ENCODE measurements around the gene RECK. TPM values are rescaled to one million over a fixed set of nuclear protein-coding genes. Genes with fewer than 3 reads are reported as not detected.

The RECK gene
- total RNA-seq, 1 experiment from 2014 or later = 10.3 TPM

DNA sequence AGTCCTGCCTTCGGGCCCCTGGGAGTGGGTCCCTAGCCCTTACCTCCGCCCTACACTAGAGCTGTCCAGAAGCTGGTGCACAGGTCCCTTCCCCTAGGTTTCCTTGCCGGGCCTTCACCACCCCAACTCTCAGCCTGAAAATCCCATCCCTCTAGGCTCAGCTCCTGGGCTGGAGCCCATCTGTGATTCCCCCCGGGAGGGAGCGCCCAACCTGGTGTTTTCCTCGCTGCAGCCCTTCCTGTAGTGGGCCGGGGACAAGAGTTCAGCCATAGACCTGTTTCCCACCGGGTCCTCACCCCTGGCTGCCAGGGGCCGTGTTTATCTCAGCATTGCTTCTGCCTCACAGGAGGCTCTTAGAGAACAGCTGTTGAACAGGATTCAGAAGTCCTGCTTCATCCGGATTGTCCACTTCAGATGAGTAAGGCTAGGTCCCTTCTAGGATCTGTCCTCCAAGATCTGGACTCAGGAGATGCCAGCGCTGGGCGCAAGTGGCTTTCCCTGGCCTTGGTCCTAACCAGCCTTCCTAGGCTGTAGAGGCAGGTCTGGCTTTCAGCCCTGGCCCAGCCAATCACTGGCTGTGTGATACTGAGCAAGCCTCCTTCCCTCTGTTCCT lies 100.8 kb downstream of the RECK start:
- Histone ChIP-seq H3K56ac (ENCODE audit: insufficient read length, low read depth, low read length) (no peak overlapping the region), H3K4ac (ENCODE audit: low read depth, low read length) (no peak overlapping the region), H3K27ac (ENCODE audit: insufficient read length, low read depth, low read length) (no peak overlapping the region), H2AK5ac (ENCODE audit: insufficient read length, low read length) (no peak overlapping the region), H3K9ac (ENCODE audit: extremely low read depth, insufficient read length, low read length) (no peak overlapping the region), H2AFZ (ENCODE audit: low read length) (no peak overlapping the region), H3K27me3 (ENCODE audit: insufficient read depth, low read length) (peaks cover 27% of the 10 kb centered on the region), H2BK20ac (ENCODE audit: low read depth, low read length, poor library complexity, severe bottlenecking) (no peak overlapping the region), H3K4me1 (ENCODE audit: insufficient read depth, low read length) (peaks cover 2% of the 10 kb centered on the region; the same call in 1 of the 2 replicates), H3K14ac (ENCODE audit: insufficient read depth, low read length) (no peak overlapping the region; the same call in 1 of the 2 replicates), H3K23ac (ENCODE audit: insufficient read length, low read depth, low read length) (no peak overlapping the region), H2BK120ac (ENCODE audit: low read depth, low read length, poor library complexity, severe bottlenecking) (no peak overlapping the region), H3K79me1 (ENCODE audit: insufficient read depth, low read depth, low read length, poor library complexity, severe bottlenecking) (no peaks in the 10 kb centered on the region), H3K4me2 (ENCODE audit: insufficient read depth, insufficient read length, low read length) (peak overlapping the region; percentile 80), H4K91ac (ENCODE audit: insufficient read length, low read depth, low read length) (no peak overlapping the region), H3T11ph (ENCODE audit: low read length) (no peak overlapping the region), H4K8ac (replicated peaks; ENCODE audit: insufficient read length, low read depth, low read length) (no peak overlapping the region), H2BK12ac (ENCODE audit: insufficient read length, low read depth, low read length) (no peak overlapping the region), H3K9me3 (ENCODE audit: control insufficient read depth, low read depth, low read length) (no peaks in the 10 kb centered on the region), H3K18ac (ENCODE audit: insufficient read length, low read depth, low read length) (no peak overlapping the region), H3K79me2 (ENCODE audit: insufficient read depth, low read length) (no peaks in the 10 kb centered on the region), H4K5ac (ENCODE audit: insufficient read length, low read depth, low read length) (no peak overlapping the region), H2BK15ac (ENCODE audit: low read depth, low read length) (no peak overlapping the region), H4K20me1 (ENCODE audit: control insufficient read depth, insufficient read depth, insufficient read length) (no peaks in the 10 kb centered on the region), H2BK5ac (ENCODE audit: insufficient read length, low read length) (no peak overlapping the region), H3K23me2 (ENCODE audit: insufficient read length, low read depth, low read length, poor library complexity, severe bottlenecking) (peaks cover 14% of the 10 kb centered on the region)
- TF ChIP-seq, protein P1, sequence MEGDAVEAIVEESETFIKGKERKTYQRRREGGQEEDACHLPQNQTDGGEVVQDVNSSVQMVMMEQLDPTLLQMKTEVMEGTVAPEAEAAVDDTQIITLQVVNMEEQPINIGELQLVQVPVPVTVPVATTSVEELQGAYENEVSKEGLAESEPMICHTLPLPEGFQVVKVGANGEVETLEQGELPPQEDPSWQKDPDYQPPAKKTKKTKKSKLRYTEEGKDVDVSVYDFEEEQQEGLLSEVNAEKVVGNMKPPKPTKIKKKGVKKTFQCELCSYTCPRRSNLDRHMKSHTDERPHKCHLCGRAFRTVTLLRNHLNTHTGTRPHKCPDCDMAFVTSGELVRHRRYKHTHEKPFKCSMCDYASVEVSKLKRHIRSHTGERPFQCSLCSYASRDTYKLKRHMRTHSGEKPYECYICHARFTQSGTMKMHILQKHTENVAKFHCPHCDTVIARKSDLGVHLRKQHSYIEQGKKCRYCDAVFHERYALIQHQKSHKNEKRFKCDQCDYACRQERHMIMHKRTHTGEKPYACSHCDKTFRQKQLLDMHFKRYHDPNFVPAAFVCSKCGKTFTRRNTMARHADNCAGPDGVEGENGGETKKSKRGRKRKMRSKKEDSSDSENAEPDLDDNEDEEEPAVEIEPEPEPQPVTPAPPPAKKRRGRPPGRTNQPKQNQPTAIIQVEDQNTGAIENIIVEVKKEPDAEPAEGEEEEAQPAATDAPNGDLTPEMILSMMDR (conservative IDR thresholded peaks at IDR 0.05) = no peak
- no peak for DNase-seq
- H3K27me3 Mint-ChIP-seq (ENCODE audit: low read depth) = peaks cover 84% of the 10 kb centered on the region
- no CpG with 5 or more reads among the region's 12 CpGs for WGBS (ENCODE audit: extremely low coverage, insufficient read length, low lambda C conversion rate)
- H3K36me3 Mint-ChIP-seq (ENCODE audit: insufficient read depth in 1 of 3, low read depth in 3 of 3) = peaks cover 0 to 1% (median 0%) of the 10 kb centered on the region in 3 experiments; a peak in 1 of 7 replicates
- H3K9me3 Mint-ChIP-seq = peaks cover 0 to 5% of the 10 kb centered on the region in 2 experiments; a peak in 3 of 5 replicates
- H3K4me1 Mint-ChIP-seq = peaks cover 25 to 40% of the 10 kb centered on the region in 2 experiments
- peak overlapping the region in 1 of 3 experiments; percentile 60; a peak in 2 of 7 replicates for H3K27ac Mint-ChIP-seq
- peak overlapping the region; percentile 70 to 85 for H3K4me3 Mint-ChIP-seq

Data from H9 (cell line).